Neural progenitor cell (in vitro differentiated cells): ENCODE data around the gene ARVCF. TPM values are rescaled to one million over a fixed set of nuclear protein-coding genes. Genes with fewer than 3 reads are reported as not detected.

Experiments used
- DNase-seq: peaks from one replicate; pipeline ENCODE4 v3.0.0-alpha.2; 2016; ENCODE audit warnings: low spot score
- H2AFZ ChIP-seq: fragments of 200-600 bp; sonication (generic); replicated peaks from 2 replicates; pipeline ENCODE4 v1.6.1; 2016; ENCODE audit warnings: antibody characterized with exemption
- H3F3A ChIP-seq: fragments of 200-600 bp; sonication (generic); 2 replicates; pipeline ENCODE4 v1.6.1; 2016; ENCODE audit warnings: antibody characterized with exemption, low read depth
- H3K27ac ChIP-seq: fragments of 200-600 bp; sonication (generic); 2 replicates; pipeline ENCODE4 v1.5.1; 2016; ENCODE audit warnings: mild to moderate bottlenecking
- H3K27me3 ChIP-seq: fragments of 200-600 bp; sonication (generic); 2 replicates; pipeline ENCODE4 v1.6.1; 2016; ENCODE audit warnings: mild to moderate bottlenecking, moderate library complexity
- H3K36me3 ChIP-seq: fragments of 200-600 bp; sonication (generic); 2 replicates; pipeline ENCODE4 v1.5.1; 2016
- H3K4me1 ChIP-seq: fragments of 200-600 bp; sonication (generic); 2 replicates; pipeline ENCODE4 v1.6.1; 2016; ENCODE audit warnings: mixed run types
- H3K4me2 ChIP-seq: fragments of 200-600 bp; sonication (generic); 2 replicates; pipeline ENCODE4 v1.6.1; 2016
- H3K4me3 ChIP-seq: fragments of 200-600 bp; sonication (generic); 2 replicates; pipeline ENCODE4 v1.5.1; 2016
- H3K79me2 ChIP-seq: fragments of 200-600 bp; sonication (generic); 2 replicates; pipeline ENCODE4 v1.6.1; 2016; ENCODE audit warnings: low read depth
- H3K9ac ChIP-seq: fragments of 200-600 bp; sonication (generic); 2 replicates; pipeline ENCODE4 v1.6.1; 2016
- H3K9me3 ChIP-seq: fragments of 200-600 bp; sonication (generic); 2 replicates; pipeline ENCODE4 v1.5.1; 2016; ENCODE audit warnings: low read depth
- H4K20me1 ChIP-seq: fragments of 200-600 bp; sonication (generic); 2 replicates; pipeline ENCODE4 v1.6.1; 2016; ENCODE audit warnings: low read depth
- H3K27ac Mint-ChIP-seq: 3 replicates; pipeline ENCODE4 v1.8.0; 2021; ENCODE audit warnings: mixed read lengths
- H3K27me3 Mint-ChIP-seq: 2 replicates; pipeline ENCODE4 v1.8.0; 2022; ENCODE audit warnings: low read depth, mild to moderate bottlenecking, inconsistent platforms, moderate library complexity, mixed read lengths; ENCODE audit not compliant: insufficient read depth
- H3K36me3 Mint-ChIP-seq: 3 replicates; pipeline ENCODE4 v1.8.0; 2021; ENCODE audit warnings: mixed read lengths
- H3K4me1 Mint-ChIP-seq: 3 replicates; pipeline ENCODE4 v1.8.0; 2021; ENCODE audit warnings: mixed read lengths
- H3K4me3 Mint-ChIP-seq: 3 replicates; pipeline ENCODE4 v1.8.0; 2021; ENCODE audit warnings: mild to moderate bottlenecking, moderate library complexity, mixed read lengths
- H3K9me3 Mint-ChIP-seq: 3 replicates; pipeline ENCODE4 v1.8.0; 2020; ENCODE audit warnings: mixed read lengths
- EZH2 ChIP-seq: fragments of 200-600 bp; sonication (generic); IDR thresholded peaks from 2 replicates; pipeline ENCODE4 v1.6.1; 2017; ENCODE audit warnings: antibody characterized with exemption, mild to moderate bottlenecking, moderate library complexity
- EZH2phosphoT487 ChIP-seq: fragments of 200-600 bp; sonication (generic); IDR thresholded peaks from 2 replicates; pipeline ENCODE4 v1.6.1; 2017; ENCODE audit warnings: antibody characterized with exemption
- total RNA-seq: library from RNA; depleted of rRNA; stranded (reverse); fragments of >200 nt; gene quantifications from 2 replicates; pipeline ENCODE4 v1.2.3, GENCODE V29; 2015; ENCODE audit warnings: low replicate concordance
- TF ChIP-seq, protein P1 (sequence below): fragments of 200-600 bp; sonication (generic); IDR thresholded peaks from 2 replicates; pipeline ENCODE4 v1.5.1; 2017; ENCODE audit warnings: antibody characterized with exemption, mild to moderate bottlenecking

ARVCF gene
- total RNA-seq, 1 donor from 2014 or later = 35.4 TPM

DNA sequence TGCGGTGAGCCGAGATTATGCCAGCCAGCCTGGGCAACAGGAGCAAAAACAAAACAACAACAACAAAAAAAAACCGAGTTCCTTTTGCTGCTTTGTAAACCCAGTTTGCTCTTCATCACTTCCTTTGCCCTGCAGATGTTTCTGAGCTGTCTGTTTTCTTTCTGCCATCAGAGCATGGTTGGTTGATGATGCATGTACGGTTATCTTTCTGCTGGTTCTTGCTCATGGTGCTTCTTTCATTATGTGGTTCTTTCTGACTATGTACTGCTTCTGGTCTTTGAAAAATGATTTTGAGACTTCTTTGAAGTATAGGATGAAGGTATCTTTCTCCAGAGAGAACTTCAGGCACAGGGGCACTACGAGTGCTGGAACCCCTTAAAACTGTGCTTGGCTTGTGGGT lies 17.5 kb upstream of the ARVCF start:
- no peak overlapping the region for H3K27ac Mint-ChIP-seq
- Histone ChIP-seq H3K4me3 (no peak overlapping the region), H3K79me2 (no peaks in the 10 kb centered on the region), H2AFZ (no peak overlapping the region), H3K4me1 (no peaks in the 10 kb centered on the region), H3K27ac (no peak overlapping the region), H3K4me2 (no peak overlapping the region), H3K9ac (no peak overlapping the region), H3F3A (no peaks in the 10 kb centered on the region), H3K9me3 (no peaks in the 10 kb centered on the region), H3K36me3 (no peaks in the 10 kb centered on the region), H4K20me1 (no peaks in the 10 kb centered on the region), H3K27me3 (no peaks in the 10 kb centered on the region)
- TF ChIP-seq, protein P1, sequence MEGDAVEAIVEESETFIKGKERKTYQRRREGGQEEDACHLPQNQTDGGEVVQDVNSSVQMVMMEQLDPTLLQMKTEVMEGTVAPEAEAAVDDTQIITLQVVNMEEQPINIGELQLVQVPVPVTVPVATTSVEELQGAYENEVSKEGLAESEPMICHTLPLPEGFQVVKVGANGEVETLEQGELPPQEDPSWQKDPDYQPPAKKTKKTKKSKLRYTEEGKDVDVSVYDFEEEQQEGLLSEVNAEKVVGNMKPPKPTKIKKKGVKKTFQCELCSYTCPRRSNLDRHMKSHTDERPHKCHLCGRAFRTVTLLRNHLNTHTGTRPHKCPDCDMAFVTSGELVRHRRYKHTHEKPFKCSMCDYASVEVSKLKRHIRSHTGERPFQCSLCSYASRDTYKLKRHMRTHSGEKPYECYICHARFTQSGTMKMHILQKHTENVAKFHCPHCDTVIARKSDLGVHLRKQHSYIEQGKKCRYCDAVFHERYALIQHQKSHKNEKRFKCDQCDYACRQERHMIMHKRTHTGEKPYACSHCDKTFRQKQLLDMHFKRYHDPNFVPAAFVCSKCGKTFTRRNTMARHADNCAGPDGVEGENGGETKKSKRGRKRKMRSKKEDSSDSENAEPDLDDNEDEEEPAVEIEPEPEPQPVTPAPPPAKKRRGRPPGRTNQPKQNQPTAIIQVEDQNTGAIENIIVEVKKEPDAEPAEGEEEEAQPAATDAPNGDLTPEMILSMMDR = no peak
- no peak for TF ChIP-seq EZH2
- no peak for TF ChIP-seq EZH2phosphoT487
- H3K9me3 Mint-ChIP-seq = no peaks in the 10 kb centered on the region
- DNase-seq = no peak
- H3K4me3 Mint-ChIP-seq = no peak overlapping the region
- no peaks in the 10 kb centered on the region for H3K36me3 Mint-ChIP-seq
- peaks cover 4% of the 10 kb centered on the region for H3K27me3 Mint-ChIP-seq
- peaks cover 11% of the 10 kb centered on the region for H3K4me1 Mint-ChIP-seq

DNA sequence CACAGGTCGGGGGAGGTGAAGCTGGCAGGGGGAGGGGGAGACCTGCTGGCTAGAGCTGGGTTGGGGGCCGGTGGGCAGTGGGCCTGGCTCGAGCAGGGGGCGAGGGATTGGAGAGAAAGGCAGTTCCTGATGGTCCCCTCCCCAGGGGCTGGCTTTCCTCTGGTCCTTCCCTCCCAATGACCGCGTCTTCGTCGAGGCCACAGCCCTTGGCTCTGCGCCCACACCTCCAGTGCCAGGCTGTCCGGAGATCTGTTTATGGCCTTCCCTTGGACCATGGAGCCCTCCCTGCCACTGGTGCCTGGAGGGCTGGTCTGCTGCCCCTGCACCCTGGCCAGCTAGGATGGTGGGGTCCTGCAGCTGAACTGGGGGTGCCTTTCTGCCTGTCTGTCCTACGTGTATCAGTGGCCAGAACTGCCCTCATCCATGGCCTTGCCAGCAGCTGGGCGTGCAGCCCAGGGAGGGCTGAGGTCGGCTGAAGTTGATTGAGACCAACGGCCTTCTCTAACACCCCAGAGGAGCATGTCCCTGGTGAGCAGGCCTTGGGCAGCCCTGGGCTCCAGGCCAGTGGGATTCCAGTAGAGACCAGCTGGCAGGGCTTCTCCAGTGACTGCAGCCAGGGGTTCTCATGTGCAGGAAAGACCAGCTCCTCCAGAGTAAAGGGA lies 16.6 kb upstream of the ARVCF start:
- Mint-ChIP-seq H3K27me3 (peaks cover 4% of the 10 kb centered on the region), H3K4me1 (peaks cover 8% of the 10 kb centered on the region), H3K27ac (no peak overlapping the region), H3K36me3 (no peaks in the 10 kb centered on the region), H3K9me3 (no peaks in the 10 kb centered on the region), H3K4me3 (no peak overlapping the region)
- H3K36me3 ChIP-seq = no peaks in the 10 kb centered on the region
- H3F3A ChIP-seq = no peaks in the 10 kb centered on the region
- H3K9me3 ChIP-seq = no peaks in the 10 kb centered on the region
- H3K27ac ChIP-seq = no peak overlapping the region
- no peak for DNase-seq
- H2AFZ ChIP-seq = no peak overlapping the region
- TF ChIP-seq EZH2 (no peak), EZH2phosphoT487 (no peak)
- TF ChIP-seq, protein P1 = no peak
- no peaks in the 10 kb centered on the region for H3K27me3 ChIP-seq
- no peak overlapping the region for H3K4me2 ChIP-seq
- H3K9ac ChIP-seq = no peak overlapping the region
- no peak overlapping the region for H3K4me3 ChIP-seq
- H4K20me1 ChIP-seq = no peaks in the 10 kb centered on the region
- no peaks in the 10 kb centered on the region for H3K79me2 ChIP-seq
- H3K4me1 ChIP-seq = no peaks in the 10 kb centered on the region

DNA sequence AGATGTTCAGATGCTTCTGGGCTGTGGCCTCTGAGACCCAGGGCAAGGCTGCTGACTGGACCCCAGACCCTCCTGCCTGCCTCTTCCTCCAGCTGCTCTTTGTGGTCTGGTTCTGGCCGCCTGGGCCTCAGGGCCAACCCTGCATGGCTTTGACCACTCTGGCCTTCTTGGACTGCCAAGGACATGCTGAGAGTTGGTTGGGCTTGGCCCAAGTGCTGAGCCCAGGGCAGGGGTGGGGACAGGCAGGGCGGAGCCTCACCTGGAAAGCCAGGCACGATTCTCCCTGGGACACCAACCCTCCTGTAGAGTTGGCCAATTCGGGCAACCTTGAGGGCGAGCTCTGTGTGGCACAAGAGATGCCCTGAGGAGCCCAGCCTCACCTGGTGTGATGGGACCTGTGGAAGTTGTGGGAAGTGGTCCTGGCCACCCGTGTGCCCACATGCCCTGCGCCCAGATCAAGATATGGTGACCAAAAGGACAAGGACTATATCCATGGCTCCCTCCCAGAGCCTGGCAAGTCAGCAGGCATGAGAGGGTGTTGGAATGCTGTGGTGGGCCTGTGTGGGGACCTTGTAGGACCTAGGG lies 15.9 kb upstream of the ARVCF start:
- H3K4me3 ChIP-seq = no peak overlapping the region
- Mint-ChIP-seq H3K27me3 (peaks cover 4% of the 10 kb centered on the region), H3K4me1 (peaks cover 2% of the 10 kb centered on the region), H3K36me3 (no peaks in the 10 kb centered on the region), H3K27ac (no peak overlapping the region), H3K9me3 (no peaks in the 10 kb centered on the region), H3K4me3 (no peak overlapping the region)
- H4K20me1 ChIP-seq = no peaks in the 10 kb centered on the region
- H3K27ac ChIP-seq = no peak overlapping the region
- H3K79me2 ChIP-seq = no peaks in the 10 kb centered on the region
- no peaks in the 10 kb centered on the region for H3F3A ChIP-seq
- no peak overlapping the region for H3K4me2 ChIP-seq
- no peak for DNase-seq
- no peak overlapping the region for H2AFZ ChIP-seq
- H3K27me3 ChIP-seq = no peaks in the 10 kb centered on the region
- no peaks in the 10 kb centered on the region for H3K9me3 ChIP-seq
- no peak overlapping the region for H3K9ac ChIP-seq
- TF ChIP-seq, protein P1 = no peak
- no peak for TF ChIP-seq EZH2
- TF ChIP-seq EZH2phosphoT487 = no peak
- no peaks in the 10 kb centered on the region for H3K4me1 ChIP-seq
- no peaks in the 10 kb centered on the region for H3K36me3 ChIP-seq
